GM06990 (cell line): Measurements from ENCODE around the gene VPS52.
"Not testable (repeated sequence)": the region's sequence is repeated elsewhere in the genome, so short reads cannot be mapped to it uniquely, and the experiment has no call there.

Experiments used
- DNase-seq: peaks from one replicate; pipeline ENCODE4 v3.0.0-alpha.2; 2011; ENCODE audit not compliant: insufficient read length; ENCODE audit errors: extremely low read depth
- H3K27me3 ChIP-seq: replicated peaks from 2 replicates; pipeline ENCODE4 v1.6.0; 2011; ENCODE audit warnings: low read length; ENCODE audit not compliant: control insufficient read depth, insufficient read depth
- H3K36me3 ChIP-seq: 2 replicates; pipeline ENCODE4 v1.5.1; 2011; ENCODE audit warnings: low read length; ENCODE audit not compliant: control insufficient read depth, insufficient read depth
- H3K4me3 ChIP-seq: replicated peaks from 2 replicates; pipeline ENCODE4 v1.5.1; 2011; ENCODE audit warnings: low read depth, mild to moderate bottlenecking, control low read depth, low read length
- TF ChIP-seq, protein P1 (sequence below): IDR thresholded peaks from 2 replicates; pipeline ENCODE4 v1.5.1; 2011; ENCODE audit warnings: low read length, control low read depth, mild to moderate bottlenecking, inconsistent platforms; ENCODE audit not compliant: insufficient read depth, poor library complexity, severe bottlenecking

The VPS52 gene

DNA sequence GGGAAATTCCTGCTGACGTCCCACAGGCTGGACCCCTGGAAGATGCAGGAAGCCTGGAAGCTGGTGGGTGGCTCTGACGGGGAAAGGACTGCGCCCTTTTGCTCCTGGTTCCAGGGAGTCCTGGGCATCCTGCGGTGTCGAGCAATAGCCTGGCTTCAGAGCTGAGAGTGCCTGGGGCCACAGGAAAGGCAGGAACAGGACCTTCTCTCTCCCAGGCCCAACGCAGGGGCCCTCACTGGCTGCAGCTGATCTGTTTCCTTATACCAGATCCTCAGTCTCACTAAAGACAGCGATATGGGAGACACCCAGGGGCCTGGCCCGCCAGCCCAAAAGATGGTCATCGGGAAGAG lies 6.7 kb upstream of the VPS52 start:
- no peaks in the 10 kb centered on the region for H3K27me3 ChIP-seq
- TF ChIP-seq, protein P1, sequence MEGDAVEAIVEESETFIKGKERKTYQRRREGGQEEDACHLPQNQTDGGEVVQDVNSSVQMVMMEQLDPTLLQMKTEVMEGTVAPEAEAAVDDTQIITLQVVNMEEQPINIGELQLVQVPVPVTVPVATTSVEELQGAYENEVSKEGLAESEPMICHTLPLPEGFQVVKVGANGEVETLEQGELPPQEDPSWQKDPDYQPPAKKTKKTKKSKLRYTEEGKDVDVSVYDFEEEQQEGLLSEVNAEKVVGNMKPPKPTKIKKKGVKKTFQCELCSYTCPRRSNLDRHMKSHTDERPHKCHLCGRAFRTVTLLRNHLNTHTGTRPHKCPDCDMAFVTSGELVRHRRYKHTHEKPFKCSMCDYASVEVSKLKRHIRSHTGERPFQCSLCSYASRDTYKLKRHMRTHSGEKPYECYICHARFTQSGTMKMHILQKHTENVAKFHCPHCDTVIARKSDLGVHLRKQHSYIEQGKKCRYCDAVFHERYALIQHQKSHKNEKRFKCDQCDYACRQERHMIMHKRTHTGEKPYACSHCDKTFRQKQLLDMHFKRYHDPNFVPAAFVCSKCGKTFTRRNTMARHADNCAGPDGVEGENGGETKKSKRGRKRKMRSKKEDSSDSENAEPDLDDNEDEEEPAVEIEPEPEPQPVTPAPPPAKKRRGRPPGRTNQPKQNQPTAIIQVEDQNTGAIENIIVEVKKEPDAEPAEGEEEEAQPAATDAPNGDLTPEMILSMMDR: no peak
- peak overlapping the region; percentile 66 for H3K4me3 ChIP-seq
- peaks cover 27% of the 10 kb centered on the region for H3K36me3 ChIP-seq
- no peak for DNase-seq

DNA sequence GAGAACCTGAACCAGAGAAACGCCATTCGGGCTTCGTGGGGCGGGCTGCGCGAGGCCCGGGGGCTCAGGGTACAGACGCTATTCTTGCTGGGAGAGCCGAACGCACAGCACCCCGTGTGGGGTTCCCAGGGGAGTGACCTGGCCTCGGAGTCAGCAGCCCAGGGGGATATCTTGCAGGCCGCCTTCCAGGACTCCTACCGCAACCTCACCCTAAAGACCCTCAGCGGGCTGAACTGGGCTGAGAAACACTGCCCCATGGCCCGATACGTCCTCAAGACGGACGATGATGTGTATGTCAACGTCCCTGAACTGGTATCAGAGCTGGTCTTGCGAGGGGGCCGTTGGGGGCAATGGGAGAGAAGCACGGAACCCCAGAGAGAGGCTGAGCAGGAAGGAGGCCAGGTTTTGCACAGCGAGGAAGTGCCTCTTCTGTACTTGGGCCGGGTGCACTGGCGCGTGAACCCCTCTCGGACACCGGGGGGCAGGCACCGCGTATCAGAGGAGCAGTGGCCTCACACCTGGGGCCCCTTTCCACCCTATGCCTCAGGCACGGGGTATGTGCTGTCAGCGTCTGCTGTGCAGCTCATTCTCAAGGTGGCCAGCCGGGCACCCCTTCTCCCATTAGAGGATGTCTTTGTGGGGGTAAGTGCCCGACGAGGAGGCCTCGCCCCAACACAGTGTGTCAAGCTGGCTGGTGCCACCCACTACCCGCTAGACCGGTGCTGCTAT lies 6.2 kb upstream of the VPS52 start:
- TF ChIP-seq, protein P1: no peak
- Histone ChIP-seq H3K4me3 (peak overlapping the region; percentile 66), H3K27me3 (no peaks in the 10 kb centered on the region), H3K36me3 (peaks cover 27% of the 10 kb centered on the region)
- peak; percentile 77 for DNase-seq

DNA sequence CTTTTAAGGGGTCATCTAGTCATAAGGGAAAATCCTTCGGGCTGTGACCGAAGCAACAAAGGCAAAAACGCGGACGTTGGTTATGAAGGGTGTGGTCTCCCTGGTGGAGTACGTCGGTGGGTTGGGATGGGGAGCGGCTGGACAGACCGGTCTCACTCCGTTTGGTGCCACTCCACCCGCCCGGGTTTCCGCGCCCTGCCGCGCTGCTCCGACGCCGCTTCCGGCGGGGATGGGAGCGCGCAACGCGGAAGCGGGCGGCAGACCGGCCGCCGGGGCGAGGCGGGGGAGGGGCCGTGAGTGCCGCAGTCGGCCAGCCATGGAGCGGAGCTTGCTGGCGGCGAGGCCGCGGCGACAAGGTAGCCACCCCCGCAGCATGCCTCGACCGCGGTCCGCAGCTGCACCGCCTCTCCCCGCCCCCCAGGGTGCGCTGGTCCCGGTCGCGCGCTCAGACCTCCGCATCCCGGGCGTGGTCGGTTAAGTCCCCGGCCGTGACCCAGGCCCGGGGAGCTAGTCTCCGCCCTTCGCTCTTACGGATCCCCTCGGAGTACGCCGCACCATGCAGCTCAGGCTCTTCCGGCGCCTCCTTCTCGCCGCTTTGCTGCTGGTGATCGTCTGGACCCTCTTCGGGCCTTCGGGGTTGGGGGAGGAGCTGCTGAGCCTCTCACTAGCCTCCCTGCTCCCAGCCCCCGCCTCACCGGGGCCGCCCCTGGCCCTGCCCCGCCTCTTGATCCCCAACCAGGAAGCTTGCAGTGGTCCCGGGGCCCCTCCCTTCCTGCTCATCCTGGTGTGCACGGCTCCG lies 5.4 kb upstream of the VPS52 start, which contains the start of gene B3GALT4:
TSS of gene B3GALT4 (plus strand) at position 260 of the 799 bp plus-strand sequence. CDS start at position 557, 297 bp downstream.
- H3K27me3 ChIP-seq: no peaks in the 10 kb centered on the region
- DNase-seq: peak; percentile 94
- H3K36me3 ChIP-seq: peaks cover 26% of the 10 kb centered on the region
- H3K4me3 ChIP-seq: peak within 1 kb of the TSS; percentile 66
- TF ChIP-seq, protein P1: peak; percentile 35

- H3K27me3 ChIP-seq: no peaks in the 10 kb centered on the region
- TF ChIP-seq, protein P1: no peak
- H3K4me3 ChIP-seq: peak overlapping the region; percentile 66
- DNase-seq: no peak
- H3K36me3 ChIP-seq: peaks cover 26% of the 10 kb centered on the region
Measured at GRCh38 chr6:33276581-33276863, 4.8 kb upstream of the VPS52 start.

DNA sequence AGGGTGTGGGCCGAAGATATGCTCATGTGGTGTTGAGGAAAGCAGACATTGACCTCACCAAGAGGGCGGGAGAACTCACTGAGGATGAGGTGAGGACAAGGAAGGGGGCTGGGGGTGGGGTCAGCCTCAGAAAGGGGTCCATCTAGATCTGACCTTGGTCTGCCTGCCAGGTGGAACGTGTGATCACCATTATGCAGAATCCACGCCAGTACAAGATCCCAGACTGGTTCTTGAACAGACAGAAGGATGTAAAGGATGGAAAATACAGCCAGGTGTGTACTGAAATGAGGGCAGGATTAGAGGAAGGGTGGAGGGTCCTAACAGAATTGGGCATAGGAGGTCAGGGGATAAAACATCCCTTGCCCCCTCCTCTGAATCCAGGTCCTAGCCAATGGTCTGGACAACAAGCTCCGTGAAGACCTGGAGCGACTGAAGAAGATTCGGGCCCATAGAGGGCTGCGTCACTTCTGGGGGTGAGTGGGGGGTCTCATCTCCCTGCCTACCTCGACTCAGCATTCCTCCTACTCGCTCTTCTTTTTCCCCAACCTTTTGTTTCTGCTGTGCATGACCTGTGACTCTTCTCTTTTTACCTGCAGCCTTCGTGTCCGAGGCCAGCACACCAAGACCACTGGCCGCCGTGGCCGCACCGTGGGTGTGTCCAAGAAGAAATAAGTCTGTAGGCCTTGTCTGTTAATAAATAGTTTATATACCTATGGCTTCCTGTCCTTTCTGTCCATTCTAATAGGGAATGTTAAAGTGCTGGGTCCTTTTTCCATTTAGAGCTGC lies 4.3 kb upstream of the VPS52 start:
- H3K4me3 ChIP-seq: peak overlapping the region; percentile 66
- H3K36me3 ChIP-seq: peaks cover 26% of the 10 kb centered on the region
- DNase-seq: not testable (repeated sequence)

More for the DNA sequence above, 4.3 kb upstream of the VPS52 start:
- H3K27me3 ChIP-seq: not testable (repeated sequence)
